C4-2B (cell line): ENCODE results near the gene MOBP.

Experiments
- H3K27ac ChIP-seq: fragments of 450-650 bp; 2 replicates; pipeline ENCODE4 v1.5.1; 2017
- CTCF ChIP-seq: fragments of 450-650 bp; conservative IDR thresholded peaks from 2 replicates; pipeline ENCODE4 v1.5.1; 2017; ENCODE audit warnings: mild to moderate bottlenecking
- ZFX ChIP-seq: fragments of 450-650 bp; IDR thresholded peaks from 2 replicates; pipeline ENCODE4 v1.6.1; 2017

Gene MOBP

GRCh38 chr3:39476783-39477182 lies 9.3 kb downstream of the MOBP start:
- TF ChIP-seq CTCF (no peak), ZFX (no peak)
- H3K27ac ChIP-seq = no peak overlapping the region

DNA sequence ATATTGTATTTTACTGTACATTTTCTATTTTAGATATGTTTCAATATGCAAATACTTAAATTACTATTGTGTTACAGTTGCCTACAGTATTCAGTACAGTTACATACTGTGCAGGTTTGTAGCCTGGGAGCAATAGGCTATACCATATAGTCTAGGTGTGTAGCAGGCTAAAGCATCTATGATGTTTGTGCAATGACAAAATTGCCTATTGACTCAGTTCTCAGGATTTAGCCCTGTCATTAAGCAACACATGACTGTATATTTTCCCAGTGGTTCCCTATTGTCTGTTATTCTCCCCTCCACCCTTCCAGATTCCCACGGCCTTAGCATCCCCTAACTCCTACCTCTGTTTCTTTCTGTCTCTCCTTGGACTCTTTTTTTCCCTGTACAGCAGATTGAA lies 10.7 kb downstream of the MOBP start:
- H3K27ac ChIP-seq = no peak overlapping the region
- TF ChIP-seq CTCF (no peak), ZFX (no peak)

GRCh38 chr3:39479701-39480414 lies 12.4 kb downstream of the MOBP start:
- H3K27ac ChIP-seq = no peak overlapping the region
- TF ChIP-seq ZFX (no peak), CTCF (no peak)

DNA sequence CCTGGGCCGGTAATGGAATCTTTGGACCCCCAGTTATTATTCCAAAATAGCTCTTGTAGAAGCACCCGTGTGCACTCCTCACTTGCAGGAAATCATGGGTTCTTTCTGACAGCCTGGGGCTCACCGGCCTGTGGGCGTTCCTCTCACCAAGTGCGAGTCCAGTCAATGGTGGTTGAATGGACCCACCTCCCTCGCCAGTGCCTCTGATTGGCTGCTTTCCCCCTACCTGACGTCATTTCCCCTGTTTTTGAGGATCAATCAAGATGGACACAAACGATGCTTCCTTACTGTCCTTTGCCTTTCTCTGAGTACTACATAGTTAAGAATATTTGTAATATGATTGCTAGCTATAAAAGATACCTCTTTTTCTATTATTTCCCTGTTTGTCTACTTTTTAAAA lies 18.1 kb downstream of the MOBP start:
- TF ChIP-seq ZFX (no peak), CTCF (no peak)

GRCh38 chr3:39491014-39491413 lies 23.5 kb downstream of the MOBP start:
- H3K27ac ChIP-seq = no peak overlapping the region
- TF ChIP-seq ZFX = no peak
- no peak for TF ChIP-seq CTCF

More for the DNA sequence above, 18.1 kb downstream of the MOBP start:
- no peak overlapping the region for H3K27ac ChIP-seq

- TF ChIP-seq CTCF (no peak), ZFX (no peak)
- H3K27ac ChIP-seq = no peak overlapping the region
These were observed 24.4 kb downstream of the MOBP start for GRCh38 chr3:39491733-39492350.

GRCh38 chr3:39494781-39495180 lies 27.3 kb downstream of the MOBP start:
- H3K27ac ChIP-seq = no peak overlapping the region
- no peak for TF ChIP-seq ZFX
- TF ChIP-seq CTCF = no peak
